ENCODE data around the gene KCNJ11.

The KCNJ11 gene

GRCh38 chr11:17343257-17343656 is 45.2 kb downstream of the KCNJ11 start:
- no peak for DNase-seq
- Histone ChIP-seq H3K36me3 (ENCODE audit: control insufficient read depth in 4 of 4, insufficient read depth in 4 of 4, low read length in 3 of 4) (peaks cover 8 to 33% (median 9%) of the 10 kb centered on the region in 4 experiments), H3K27ac (ENCODE audit: insufficient read depth in 1 of 2, low read depth in 1 of 2, low read length in 2 of 2, poor library complexity in 1 of 2, severe bottlenecking in 2 of 2) (no peak overlapping the region), H3K4me1 (ENCODE audit: control extremely low read depth in 1 of 4, control insufficient read depth in 4 of 4, insufficient read depth in 4 of 4, low read length in 3 of 4) (no peaks in the 10 kb centered on the region), H3K4me3 (ENCODE audit: control insufficient read depth in 1 of 7, extremely low read depth in 1 of 7, insufficient read depth in 4 of 7, low read depth in 2 of 7, low read length in 6 of 7) (no peak overlapping the region), H3K27me3 (replicated peaks in 2 of 5; ENCODE audit: control insufficient read depth in 4 of 5, insufficient read depth in 5 of 5, low read length in 4 of 5) (no peaks in the 10 kb centered on the region), H3K9me3 (ENCODE audit: control extremely low read depth in 1 of 5, control insufficient read depth in 4 of 5, insufficient read depth in 2 of 5, low read depth in 1 of 5, low read length in 4 of 5) (no peaks in the 10 kb centered on the region)
- 100% methylated on average over 1 of the region's 2 CpGs for WGBS (ENCODE audit: insufficient coverage)
- ChIA-PET CTCF (no interaction called here), POLR2A (no interaction called here)

All from common myeloid progenitor, CD34-positive (primary cell).